ENCODE data around the gene EPX.

GRCh38 chr17:58235821-58236220 is 43.3 kb downstream of the EPX start:
- TF ChIP-seq CTCF (IDR thresholded peaks at IDR 0.05; ENCODE audit: poor library complexity, severe bottlenecking): no peak
- no peak for TF ChIP-seq EP300 (conservative IDR thresholded peaks at IDR 0.05; ENCODE audit: poor library complexity, severe bottlenecking)
- no peak for TF ChIP-seq TAF1 (IDR thresholded peaks at IDR 0.05; ENCODE audit: low read depth)
- no peak for TF ChIP-seq REST (IDR thresholded peaks at IDR 0.05; ENCODE audit: borderline replicate concordance)

All from neural cell (in vitro differentiated cells).